ACC112 (cell line): ENCODE measurements around the gene AGPAT4.
"Not testable (repeated sequence)": the region's sequence is repeated elsewhere in the genome, so short reads cannot be mapped to it uniquely, and the experiment has no call there.

Experiments used
- H2AFZ ChIP-seq: fragments of 200-600 bp; sonication (generic); one replicate; pipeline ENCODE4 v1.6.0; 2017; ENCODE audit warnings: antibody characterized with exemption, low read length; ENCODE audit not compliant: unreplicated experiment
- H3K27ac ChIP-seq: fragments of 200-600 bp; sonication (generic); 2 replicates; pipeline ENCODE4 v1.5.1; 2014; ENCODE audit warnings: low read depth, mild to moderate bottlenecking, antibody characterized with exemption, low read length, moderate library complexity
- H3K27me3 ChIP-seq: fragments of 200-600 bp; sonication (generic); 2 replicates; pipeline ENCODE4 v1.6.1; 2014; ENCODE audit warnings: mild to moderate bottlenecking, antibody characterized with exemption, low read length, moderate library complexity, mixed read lengths; ENCODE audit not compliant: insufficient read depth
- H3K36me3 ChIP-seq: fragments of 200-600 bp; sonication (generic); 2 replicates; pipeline ENCODE4 v1.6.1; 2016; ENCODE audit warnings: mild to moderate bottlenecking, antibody characterized with exemption, low read length, moderate library complexity, mixed read lengths; ENCODE audit not compliant: insufficient read depth
- H3K4me1 ChIP-seq: fragments of 200-600 bp; sonication (generic); one replicate; pipeline ENCODE4 v1.6.1; 2016; ENCODE audit warnings: low read length, mixed read lengths; ENCODE audit not compliant: insufficient read depth, unreplicated experiment, control insufficient read depth
- H3K4me3 ChIP-seq: fragments of 200-600 bp; sonication (generic); 2 replicates; pipeline ENCODE4 v1.5.1; 2014; ENCODE audit warnings: mild to moderate bottlenecking, low read depth, low read length
- H3K79me2 ChIP-seq: fragments of 200-600 bp; sonication (generic); one replicate; pipeline ENCODE4 v1.6.0; 2016; ENCODE audit warnings: low read length; ENCODE audit not compliant: control insufficient read depth, unreplicated experiment, insufficient read depth

AGPAT4 gene

GRCh38 chr6:161188547-161189465 lies 85.1 kb downstream of the AGPAT4 start:
- Histone ChIP-seq H3K4me1 (peaks cover 19% of the 10 kb centered on the region), H2AFZ (no peak overlapping the region), H3K36me3 (no peaks in the 10 kb centered on the region; the same call in 1 of the 2 replicates), H3K4me3 (no peak overlapping the region), H3K27me3 (no peaks in the 10 kb centered on the region), H3K79me2 (peaks cover 3% of the 10 kb centered on the region), H3K27ac (no peak overlapping the region)

GRCh38 chr6:161186173-161186769 lies 87.6 kb downstream of the AGPAT4 start:
- Histone ChIP-seq H2AFZ (no peak overlapping the region), H3K27ac (peak overlapping the region; percentile 75), H3K4me1 (peaks cover 19% of the 10 kb centered on the region), H3K27me3 (no peaks in the 10 kb centered on the region), H3K79me2 (peaks cover 3% of the 10 kb centered on the region), H3K36me3 (no peaks in the 10 kb centered on the region), H3K4me3 (no peak overlapping the region)

- Histone ChIP-seq H3K27ac (no peak overlapping the region), H3K36me3 (0 out of 2 replicates have a peak, but pooled peaks cover 3% of the 10 kb centered on the region), H3K79me2 (peaks cover 3% of the 10 kb centered on the region), H2AFZ (no peak overlapping the region), H3K4me3 (no peak overlapping the region), H3K27me3 (no peaks in the 10 kb centered on the region), H3K4me1 (peaks cover 9% of the 10 kb centered on the region)
Measured at GRCh38 chr6:161181121-161181520, 92.7 kb downstream of the AGPAT4 start.

- not testable (repeated sequence) for H3K4me3 ChIP-seq, H3K27me3 ChIP-seq, H2AFZ ChIP-seq, H3K79me2 ChIP-seq, H3K27ac ChIP-seq, H3K36me3 ChIP-seq, H3K4me1 ChIP-seq
Measured at GRCh38 chr6:161178155-161178554, 95.7 kb downstream of the AGPAT4 start.

- not testable (repeated sequence) for H3K4me3 ChIP-seq, H3K4me1 ChIP-seq, H3K27me3 ChIP-seq, H3K27ac ChIP-seq, H2AFZ ChIP-seq, H3K79me2 ChIP-seq, H3K36me3 ChIP-seq
Measured at GRCh38 chr6:161176428-161176827, 97.4 kb downstream of the AGPAT4 start.

GRCh38 chr6:161172769-161173168 lies 101.1 kb downstream of the AGPAT4 start:
- H3K4me3 ChIP-seq, H3K36me3 ChIP-seq, H3K27me3 ChIP-seq, H2AFZ ChIP-seq, H3K79me2 ChIP-seq, H3K27ac ChIP-seq: not testable (repeated sequence)
- H3K4me1 ChIP-seq: peaks cover 29% of the 10 kb centered on the region

GRCh38 chr6:161171207-161171606 lies 102.7 kb downstream of the AGPAT4 start:
- H3K4me1 ChIP-seq: peaks cover 32% of the 10 kb centered on the region
- H3K4me3 ChIP-seq: no peak overlapping the region
- H3K27ac ChIP-seq: no peak overlapping the region
- no peaks in the 10 kb centered on the region for H3K27me3 ChIP-seq
- no peaks in the 10 kb centered on the region for H3K79me2 ChIP-seq
- H2AFZ ChIP-seq: no peak overlapping the region
- no peaks in the 10 kb centered on the region for H3K36me3 ChIP-seq

- no peaks in the 10 kb centered on the region for H3K79me2 ChIP-seq
- H3K4me1 ChIP-seq: peaks cover 32% of the 10 kb centered on the region
- H3K27me3 ChIP-seq: no peaks in the 10 kb centered on the region
- H3K27ac ChIP-seq: peak overlapping the region; percentile 86; the same call in 1 of the 2 replicates
- H3K36me3 ChIP-seq: peaks cover 6% of the 10 kb centered on the region; the same call in 1 of the 2 replicates
- H3K4me3 ChIP-seq: no peak overlapping the region
- no peak overlapping the region for H2AFZ ChIP-seq
Measured at GRCh38 chr6:161169696-161170095, 104.2 kb downstream of the AGPAT4 start.

GRCh38 chr6:161169035-161169434 lies 104.8 kb downstream of the AGPAT4 start:
- H3K36me3 ChIP-seq: peaks cover 8% of the 10 kb centered on the region; the same call in 1 of the 2 replicates
- peak overlapping the region; percentile 86 for H3K27ac ChIP-seq
- no peaks in the 10 kb centered on the region for H3K27me3 ChIP-seq
- H2AFZ ChIP-seq: no peak overlapping the region
- H3K4me3 ChIP-seq: peak overlapping the region; percentile 19; the same call in 1 of the 2 replicates
- no peaks in the 10 kb centered on the region for H3K79me2 ChIP-seq
- peaks cover 32% of the 10 kb centered on the region for H3K4me1 ChIP-seq

GRCh38 chr6:161168281-161168891 lies 105.5 kb downstream of the AGPAT4 start:
- H3K27ac ChIP-seq: peak overlapping the region; percentile 86
- H3K4me3 ChIP-seq: peak overlapping the region; percentile 34; the same call in 1 of the 2 replicates
- peaks cover 32% of the 10 kb centered on the region for H3K4me1 ChIP-seq
- H3K79me2 ChIP-seq: no peaks in the 10 kb centered on the region
- H3K36me3 ChIP-seq: peaks cover 8% of the 10 kb centered on the region; the same call in 1 of the 2 replicates
- no peak overlapping the region for H2AFZ ChIP-seq
- no peaks in the 10 kb centered on the region for H3K27me3 ChIP-seq
